Calu3 (cell line): ENCODE measurements around the gene BPIFB2. TPM values are rescaled to one million over a fixed set of nuclear protein-coding genes. Genes with fewer than 3 reads are reported as not detected.

Experiments used
- BruUV-seq: library from RNA; stranded (reverse); fragments of 400-500 nt; replicated peaks from 2 replicates; lab custom pipeline; 2021; lab: Mats Ljungman, UMichigan
- CTCF ChIA-PET: fragments of 300-600 bp; sonication (Branson Sonifier 250); formaldehyde crosslinking; loops from one replicate; lab custom pipeline; 2022; ENCODE audit warnings: antibody characterized with exemption; lab: Charles Lee
- DNase-seq: peaks from one replicate; pipeline ENCODE4 v3.0.0; 2022
- H3K27ac Mint-ChIP-seq: one replicate; pipeline ENCODE4 v1.8.0; 2022; ENCODE audit warnings: mixed read lengths; ENCODE audit not compliant: unreplicated experiment
- H3K27me3 Mint-ChIP-seq: one replicate; pipeline ENCODE4 v1.8.0; 2022; ENCODE audit warnings: mixed read lengths; ENCODE audit not compliant: unreplicated experiment
- H3K36me3 Mint-ChIP-seq: one replicate; pipeline ENCODE4 v1.8.0; 2022; ENCODE audit warnings: mild to moderate bottlenecking, moderate library complexity, mixed read lengths; ENCODE audit not compliant: insufficient read depth, unreplicated experiment
- H3K4me1 Mint-ChIP-seq: one replicate; pipeline ENCODE4 v1.8.0; 2022; ENCODE audit warnings: mild to moderate bottlenecking, low read depth, mixed read lengths; ENCODE audit not compliant: unreplicated experiment
- H3K4me3 Mint-ChIP-seq: one replicate; pipeline ENCODE4 v1.8.0; 2022; ENCODE audit warnings: mild to moderate bottlenecking, low read depth, moderate library complexity, mixed read lengths; ENCODE audit not compliant: unreplicated experiment
- H3K9me3 Mint-ChIP-seq: one replicate; pipeline ENCODE4 v1.8.0; 2022; ENCODE audit warnings: low read depth, mixed read lengths; ENCODE audit not compliant: unreplicated experiment
- CTCF ChIP-seq: fragments of 200-600 bp; IDR thresholded peaks from one replicate; pipeline ENCODE4 v1.8.0; 2022; ENCODE audit warnings: antibody characterized with exemption; ENCODE audit not compliant: unreplicated experiment
- intact Hi-C: fragments of 100-400 bp; cut with micrococcal nuclease; formaldehyde crosslinking; loops from one replicate; pipeline ENCODE4 v1.10.0; 2022; ENCODE audit not compliant: unreplicated experiment
- total RNA-seq: library from RNA; stranded (reverse); gene quantifications from 2 replicates; pipeline ENCODE4 v1.2.3, GENCODE V29; 2022

Gene BPIFB2
- total RNA-seq, 1 experiment from 2014 or later = not detected

- no peak for DNase-seq
- H3K36me3 Mint-ChIP-seq = peaks cover 8% of the 10 kb centered on the region
- no peaks in the 10 kb centered on the region for H3K4me1 Mint-ChIP-seq
- TF ChIP-seq CTCF = no peak
- intact Hi-C loops = no loop called here
- no peak overlapping the region for H3K4me3 Mint-ChIP-seq
- H3K27me3 Mint-ChIP-seq = peaks cover 100% of the 10 kb centered on the region
- no peak overlapping the region for H3K27ac Mint-ChIP-seq
- peaks cover 3% of the 10 kb centered on the region for H3K9me3 Mint-ChIP-seq
- CTCF ChIA-PET = interaction anchor here (0.6 kb wide), 1 partner anchor 445 kb away, joined by 5 read pairs; no protein-coding TSS in a partner anchor
- no TSS peak for BruUV-seq
Observed at GRCh38 chr20:32980990-32981389, 26.5 kb upstream of the BPIFB2 start.

DNA sequence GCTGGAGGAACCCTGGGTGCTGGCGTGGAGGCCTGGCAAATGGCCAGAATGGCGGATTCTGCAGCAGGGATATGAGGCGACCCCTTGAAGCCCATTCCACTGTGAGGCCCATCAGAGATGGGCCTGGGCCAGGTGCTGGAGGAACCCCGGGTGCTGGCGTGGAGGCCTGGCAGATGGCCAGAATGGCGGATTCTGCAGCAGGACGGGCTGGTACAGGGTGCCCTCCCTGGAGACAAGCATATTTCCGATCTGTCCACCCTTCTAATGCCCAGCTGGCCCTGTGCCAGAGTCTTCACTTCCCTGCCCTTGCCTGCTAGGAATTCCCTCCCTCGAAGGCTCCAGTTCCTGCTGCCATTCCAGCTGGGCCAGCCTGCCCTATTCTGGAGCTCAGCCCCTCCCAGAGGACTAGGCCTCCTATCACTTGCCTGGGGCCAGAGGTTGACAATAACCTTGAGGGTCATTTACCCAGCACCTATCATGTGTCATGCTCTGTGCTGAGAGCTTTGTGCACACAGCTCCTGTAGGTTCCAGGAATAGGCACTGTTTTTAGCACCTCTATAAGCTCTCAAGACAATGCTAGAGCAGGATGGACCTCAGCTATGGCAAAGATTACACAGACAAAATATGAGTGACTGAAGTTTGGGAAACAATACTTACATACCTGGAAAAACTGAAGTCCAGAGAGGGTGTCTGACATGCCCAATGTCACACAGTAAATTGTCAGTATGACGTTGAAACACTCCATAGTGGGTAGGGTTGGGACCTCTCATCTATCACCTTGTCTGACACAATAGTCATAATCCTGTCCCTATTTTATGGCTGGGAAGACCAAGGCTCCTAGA, 24.7 kb upstream of the BPIFB2 start:
- H3K4me3 Mint-ChIP-seq = no peak overlapping the region
- CTCF ChIA-PET = interaction anchor here (0.5 kb wide), 1 partner anchor 17 kb away, joined by 3 read pairs; no protein-coding TSS in a partner anchor
- peaks cover 92% of the 10 kb centered on the region for H3K27me3 Mint-ChIP-seq
- H3K36me3 Mint-ChIP-seq = peaks cover 8% of the 10 kb centered on the region
- H3K27ac Mint-ChIP-seq = no peak overlapping the region
- intact Hi-C loops = no loop called here
- TF ChIP-seq CTCF = no peak
- peak; percentile 40 for DNase-seq
- H3K4me1 Mint-ChIP-seq = no peaks in the 10 kb centered on the region
- no TSS peak for BruUV-seq
- H3K9me3 Mint-ChIP-seq = no peaks in the 10 kb centered on the region

DNA sequence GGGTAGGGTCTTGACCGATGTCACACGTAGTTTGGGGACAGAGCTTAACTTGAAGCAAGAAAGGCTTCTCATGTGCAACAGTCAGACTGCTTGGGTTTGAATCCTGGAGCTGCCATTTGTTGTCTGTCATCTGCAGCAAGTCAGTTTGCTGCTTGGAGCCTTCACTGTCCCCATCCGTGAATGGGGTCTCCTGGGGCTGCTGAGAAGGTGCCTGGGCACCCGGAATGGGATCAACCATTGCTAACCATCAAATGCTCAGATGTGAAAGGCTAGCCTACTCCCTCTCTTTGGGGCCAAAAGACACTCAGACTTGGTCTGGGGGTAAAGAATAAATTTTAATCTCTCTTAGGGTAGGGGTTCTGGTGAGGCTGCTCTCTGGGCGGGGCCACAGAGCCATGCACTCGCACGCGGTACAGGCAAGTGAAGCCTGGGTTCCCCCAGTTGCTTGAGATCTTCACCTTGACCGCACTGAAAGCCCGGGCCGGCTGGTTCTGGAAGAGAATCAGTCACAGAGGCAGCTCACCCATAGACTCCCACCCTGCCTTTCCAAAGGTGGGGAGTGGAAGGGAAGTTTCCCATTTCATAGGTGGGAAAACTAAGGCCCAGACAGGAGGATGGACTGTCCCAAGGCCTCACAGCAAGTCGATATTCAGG, 23.9 kb upstream of the BPIFB2 start:
- intact Hi-C loops = no loop called here
- Mint-ChIP-seq H3K4me3 (no peak overlapping the region), H3K27ac (no peak overlapping the region), H3K9me3 (no peaks in the 10 kb centered on the region), H3K36me3 (peaks cover 8% of the 10 kb centered on the region), H3K27me3 (peaks cover 84% of the 10 kb centered on the region), H3K4me1 (no peaks in the 10 kb centered on the region)
- no peak for DNase-seq
- CTCF ChIA-PET = no interaction called here
- TF ChIP-seq CTCF = no peak
- no TSS peak for BruUV-seq

DNA sequence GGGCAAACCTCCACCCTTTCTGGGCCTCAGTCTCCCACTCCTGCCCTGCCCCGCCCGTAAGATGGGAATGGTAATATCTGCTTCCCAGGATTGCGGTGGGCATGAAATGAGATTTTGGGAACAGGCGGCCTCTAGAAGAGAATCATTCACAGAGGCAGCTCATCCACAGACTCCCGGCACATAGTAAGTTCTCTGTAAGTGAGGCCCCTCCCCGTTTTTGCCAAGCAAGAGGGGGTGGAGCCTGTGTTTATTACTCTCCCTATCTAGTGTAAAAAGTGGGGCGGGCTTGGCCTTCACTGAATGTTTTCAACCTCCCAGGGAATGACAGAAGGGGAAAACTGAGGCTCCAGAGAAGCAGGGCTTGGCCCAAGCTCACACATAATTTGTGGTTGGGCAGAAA, 23.3 kb upstream of the BPIFB2 start:
- CTCF ChIA-PET = no interaction called here
- TF ChIP-seq CTCF = no peak
- Mint-ChIP-seq H3K4me3 (no peak overlapping the region), H3K27ac (no peak overlapping the region), H3K27me3 (peaks cover 78% of the 10 kb centered on the region), H3K9me3 (no peaks in the 10 kb centered on the region), H3K36me3 (peaks cover 8% of the 10 kb centered on the region), H3K4me1 (no peaks in the 10 kb centered on the region)
- intact Hi-C loops = no loop called here
- DNase-seq = no peak
- no TSS peak for BruUV-seq
